ENCODE results near the gene BBS10. TPM values are rescaled to one million over a fixed set of nuclear protein-coding genes. Genes with fewer than 3 reads are reported as not detected.
"Not testable (repeated sequence)": the region's sequence is repeated elsewhere in the genome, so short reads cannot be mapped to it uniquely, and the experiment has no call there.

BBS10 gene
- polyA plus RNA-seq, 4 donors = 27.3 to 33.1 (median 32.1) TPM

DNA sequence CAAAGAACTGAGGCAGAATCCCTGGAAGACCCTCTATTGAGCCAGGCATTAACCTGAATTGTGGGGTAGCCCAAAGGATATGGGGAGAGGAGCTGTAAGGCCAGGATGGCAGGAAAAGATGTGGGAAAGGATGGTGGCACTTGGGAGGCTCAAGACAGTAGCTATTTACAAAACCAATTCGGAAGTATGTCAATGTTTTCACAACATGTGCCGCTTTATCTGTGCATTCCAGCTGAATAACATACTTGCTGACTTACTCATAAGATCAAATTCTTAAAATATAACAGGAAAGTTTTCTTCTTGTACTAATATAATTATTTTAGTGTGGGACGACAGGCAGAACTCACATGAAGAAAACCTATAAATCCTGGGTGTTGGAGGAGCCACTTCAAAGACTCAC, 10.6 kb downstream of the BBS10 start:
- DNase-seq (ENCODE audit: low read depth in 4 of 4, low spot score in 2 of 4) = no peak

DNA sequence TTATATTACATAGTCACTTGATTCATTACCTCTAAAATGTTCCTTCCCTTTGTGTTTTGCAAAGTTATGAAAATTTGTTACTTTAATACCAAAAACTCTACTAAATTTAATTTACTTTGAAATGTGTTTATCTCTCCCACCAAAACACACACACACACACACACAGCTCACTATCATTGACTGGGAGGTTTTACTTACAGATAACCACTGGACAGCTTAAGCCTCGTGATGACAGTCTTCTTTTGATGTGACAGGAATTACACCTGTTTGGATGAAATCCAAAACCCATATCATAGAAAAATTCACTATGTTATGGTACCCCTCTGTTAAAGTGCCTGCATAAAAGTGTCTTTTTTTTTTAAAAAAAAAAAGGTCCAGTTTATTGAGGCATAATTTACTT, 15.6 kb downstream of the BBS10 start:
- DNase-seq (ENCODE audit: low read depth in 4 of 4, low spot score in 2 of 4) = no peak

DNA sequence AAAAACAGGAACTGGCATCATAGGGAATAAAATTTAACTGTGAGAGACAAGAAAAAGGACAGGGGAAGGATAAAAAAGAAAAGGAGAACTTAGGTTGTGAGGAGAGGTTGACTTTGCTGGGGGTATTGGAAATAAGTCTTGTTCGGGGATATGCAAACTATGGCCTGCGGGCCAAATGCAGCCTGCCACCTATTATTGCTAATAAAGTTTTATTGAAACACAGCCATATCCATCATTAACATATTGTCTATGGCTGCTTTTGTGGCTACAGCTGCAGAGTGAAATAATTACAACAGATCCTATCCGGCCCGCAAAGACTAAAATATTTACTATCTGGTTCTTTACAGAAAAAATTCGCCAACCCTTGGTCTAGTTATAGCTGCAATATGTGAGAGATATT, 18.6 kb downstream of the BBS10 start:
- no peak for DNase-seq (ENCODE audit: low read depth in 4 of 4, low spot score in 2 of 4)

DNA sequence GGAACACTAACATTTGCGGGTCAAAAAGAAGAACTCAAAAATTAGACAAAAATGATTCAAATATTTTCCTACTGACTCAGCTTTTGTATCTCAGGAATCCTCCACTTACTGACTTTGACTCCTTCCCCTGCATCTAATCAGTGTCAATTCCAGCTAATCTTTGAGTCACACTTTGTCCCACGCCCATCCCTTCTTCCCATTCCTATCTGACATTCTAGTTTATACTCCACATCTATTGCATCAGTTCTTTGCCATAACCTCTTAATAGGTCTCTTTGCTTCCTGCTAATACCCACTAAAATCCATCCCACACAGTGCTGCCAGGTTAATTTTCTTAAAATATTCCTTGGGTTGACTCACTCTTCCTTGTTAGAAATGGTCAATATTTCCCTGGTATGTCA, 19.1 kb downstream of the BBS10 start:
- no peak for DNase-seq (ENCODE audit: low read depth in 4 of 4, low spot score in 2 of 4)

DNA sequence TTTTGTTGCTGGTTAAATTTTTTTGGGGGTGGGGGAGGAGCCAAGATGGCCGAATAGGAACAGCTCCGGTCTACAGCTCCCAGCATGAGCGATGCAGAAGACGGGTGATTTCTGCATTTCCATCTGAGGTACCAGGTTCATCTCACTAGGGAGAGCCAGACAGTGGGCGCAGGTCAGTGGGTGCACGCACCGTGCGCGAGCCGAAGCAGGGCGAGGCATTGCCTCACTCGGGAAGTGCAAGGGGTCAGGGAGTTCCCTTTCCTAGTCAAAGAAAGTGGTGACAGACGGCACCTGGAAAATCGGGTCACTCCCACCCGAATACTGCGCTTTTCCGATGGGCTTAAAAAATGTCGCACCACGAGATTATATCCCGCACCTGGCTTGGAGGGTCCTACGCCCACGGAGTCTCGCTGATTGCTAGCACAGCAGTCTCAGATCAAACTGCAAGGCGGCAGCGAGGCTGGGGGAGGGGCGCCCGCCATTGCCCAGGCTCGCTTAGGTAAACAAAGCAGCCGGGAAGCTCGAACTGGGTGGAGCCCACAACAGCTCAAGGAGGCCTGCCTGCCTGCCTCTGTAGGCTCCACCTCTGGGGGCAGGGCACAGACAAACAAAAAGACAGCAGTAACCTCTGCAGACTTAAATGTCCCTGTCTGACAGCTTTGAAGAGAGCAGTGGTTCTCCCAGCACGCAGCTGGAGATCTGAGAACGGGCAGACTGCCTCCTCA, 28.5 kb downstream of the BBS10 start:
- not testable (repeated sequence) for DNase-seq (ENCODE audit: low read depth in 4 of 4, low spot score in 2 of 4)

DNA sequence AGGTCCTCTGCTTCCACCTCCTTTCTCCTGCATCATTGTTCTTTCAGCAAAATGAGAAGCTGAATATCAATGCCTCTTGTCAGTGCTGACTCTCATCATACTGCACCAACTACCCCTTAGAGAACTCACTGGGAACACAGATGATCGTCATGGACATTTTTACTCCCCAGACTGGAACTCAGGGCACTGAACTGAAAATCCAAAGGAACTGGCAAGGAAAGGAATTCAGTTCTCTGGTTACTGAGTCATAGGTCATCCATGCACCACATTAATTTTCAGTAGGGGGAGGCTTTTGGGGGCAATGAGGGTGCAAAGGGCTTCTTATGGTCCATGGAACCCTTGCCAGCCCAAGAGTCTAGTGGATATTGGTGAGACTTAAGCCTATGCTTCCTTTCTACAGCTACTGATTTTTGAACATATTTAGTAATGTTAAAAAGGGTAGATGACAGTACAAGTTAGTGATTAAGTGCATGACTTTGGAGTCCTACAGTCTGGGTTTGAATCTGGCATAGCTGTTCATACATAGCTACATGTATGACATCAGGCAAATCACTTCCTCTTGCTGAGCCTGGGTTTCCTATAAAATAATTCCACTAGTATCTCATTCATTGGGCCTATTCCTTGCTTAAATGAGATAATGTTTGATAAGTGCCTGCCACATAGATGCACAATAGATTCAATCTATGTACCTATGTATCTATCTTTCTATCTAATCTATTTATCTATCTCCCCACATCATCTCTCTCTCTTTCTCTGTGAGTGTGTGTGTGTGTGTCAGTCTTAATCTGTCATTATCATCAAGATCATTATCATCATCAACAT, 29.2 kb downstream of the BBS10 start:
- DNase-seq (ENCODE audit: low read depth in 4 of 4, low spot score in 2 of 4) = no peak

DNA sequence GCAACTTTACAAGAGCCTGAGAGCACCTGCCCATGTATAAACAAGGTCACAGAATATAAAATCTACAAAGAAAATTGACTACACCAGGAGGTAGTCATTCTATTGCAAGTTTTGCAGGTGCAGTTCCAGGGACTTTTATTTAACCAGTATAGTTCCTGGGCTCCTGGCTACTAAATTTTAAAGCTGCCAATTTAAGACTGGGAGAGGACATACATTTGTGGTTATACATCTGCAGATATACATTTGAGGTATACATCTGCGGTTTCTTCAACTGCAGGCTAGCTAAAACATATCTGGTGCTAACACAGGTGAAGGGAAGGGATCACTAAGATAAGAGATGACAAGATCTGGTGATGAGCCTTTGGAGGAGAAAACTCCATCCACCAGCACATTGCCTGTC, 30.2 kb downstream of the BBS10 start:
- DNase-seq (ENCODE audit: low read depth in 4 of 4, low spot score in 2 of 4) = no peak

DNA sequence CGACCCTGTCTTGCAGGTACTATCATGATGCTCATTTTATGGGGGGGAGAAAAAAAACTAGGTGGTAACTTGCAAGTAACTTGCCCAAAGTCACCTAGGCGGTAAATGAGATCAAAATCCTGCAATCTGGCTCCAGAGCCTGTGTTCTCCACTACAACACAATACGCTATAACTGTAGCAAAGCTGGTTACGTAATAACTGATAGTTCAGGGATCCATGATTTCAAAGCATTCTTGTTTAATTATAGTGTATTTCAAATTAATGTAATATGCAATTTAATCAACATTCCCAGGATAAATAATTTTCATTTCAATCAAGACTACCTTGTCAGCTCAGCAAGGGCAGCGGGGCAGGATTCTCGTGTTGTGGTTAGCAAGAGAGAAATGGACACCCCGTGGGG, 31.7 kb downstream of the BBS10 start:
- no peak for DNase-seq (ENCODE audit: low read depth in 4 of 4, low spot score in 2 of 4)

DNA sequence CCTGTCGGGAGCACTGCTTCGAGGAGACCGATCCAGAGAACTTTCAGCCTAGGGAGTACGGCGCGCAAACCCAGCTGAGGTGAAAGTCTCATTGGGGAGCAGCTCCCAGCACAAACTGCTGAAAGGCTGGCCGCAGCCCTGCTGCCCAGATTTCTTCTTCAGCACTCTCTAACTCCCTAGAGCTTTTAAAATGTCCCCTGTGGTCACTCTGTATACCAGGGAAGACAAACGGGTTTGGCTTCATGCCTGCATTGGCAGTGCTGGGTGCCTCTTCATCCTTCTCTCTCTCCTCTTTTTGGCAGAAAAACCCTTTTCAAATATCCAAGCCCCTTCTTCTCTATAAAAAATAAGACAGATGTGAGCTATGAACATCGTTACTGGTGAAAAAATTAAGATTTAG, 34.9 kb downstream of the BBS10 start:
- no peak for DNase-seq (ENCODE audit: low read depth in 4 of 4, low spot score in 2 of 4)

DNA sequence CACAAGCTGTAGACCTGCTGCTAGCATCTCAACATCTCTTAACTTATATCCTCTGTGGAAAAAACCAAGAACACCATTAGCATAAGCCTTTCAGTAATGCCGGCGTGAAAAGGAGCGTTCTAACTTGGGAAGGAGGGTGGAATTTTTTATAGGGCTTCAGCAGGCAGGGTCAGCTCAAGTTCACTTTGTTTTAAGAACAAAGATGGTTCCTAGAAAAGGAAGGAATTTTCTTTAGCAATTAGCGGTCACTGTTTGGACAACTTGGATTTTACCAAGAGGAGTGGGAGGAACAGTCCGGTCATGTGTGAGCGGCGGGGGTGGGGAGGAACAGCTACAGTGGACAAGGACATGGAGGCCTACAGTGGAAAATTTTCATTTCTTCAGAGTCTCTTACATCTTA, 35.9 kb downstream of the BBS10 start:
- no peak for DNase-seq (ENCODE audit: low read depth in 4 of 4, low spot score in 2 of 4)

DNA sequence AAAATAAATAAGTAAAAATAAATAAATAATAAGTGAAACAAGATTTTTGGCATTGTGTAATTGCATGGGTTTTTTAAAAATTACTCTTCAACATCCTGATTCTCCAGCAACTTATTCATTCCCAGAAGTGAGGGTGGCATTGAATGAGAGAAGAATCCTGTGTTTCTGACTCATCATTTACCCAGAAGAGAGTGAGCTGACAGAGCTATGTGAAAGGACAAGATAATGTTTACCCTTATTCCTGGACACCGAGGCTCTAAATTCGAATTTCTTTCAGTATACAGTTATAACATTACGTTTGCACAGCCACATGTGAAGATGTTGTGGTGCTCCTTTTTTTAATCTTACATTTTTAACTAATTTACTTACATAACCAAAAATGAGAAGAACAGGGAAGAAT, 36.4 kb downstream of the BBS10 start:
- no peak for DNase-seq (ENCODE audit: low read depth in 4 of 4, low spot score in 2 of 4)

DNA sequence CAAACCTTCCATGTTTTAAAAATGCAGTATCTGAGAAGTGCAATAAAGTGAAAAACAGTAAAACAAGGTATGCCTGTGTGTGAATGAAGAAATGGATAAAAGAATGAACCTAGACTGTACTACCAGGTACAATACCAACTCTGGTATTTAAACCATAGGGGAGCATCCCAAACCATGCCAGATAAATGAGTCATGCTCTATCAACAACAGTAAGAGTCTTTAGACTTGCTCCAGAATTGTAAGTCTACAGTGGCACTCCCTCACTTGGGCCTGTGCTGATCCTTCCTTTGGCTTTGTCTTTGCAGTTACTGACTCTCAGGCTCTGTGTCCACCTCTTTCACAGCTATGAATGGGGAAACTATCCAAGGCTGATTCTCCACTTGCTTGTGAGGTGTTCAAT, 38.1 kb downstream of the BBS10 start:
- no peak for DNase-seq (ENCODE audit: low read depth in 4 of 4, low spot score in 2 of 4)

DNA sequence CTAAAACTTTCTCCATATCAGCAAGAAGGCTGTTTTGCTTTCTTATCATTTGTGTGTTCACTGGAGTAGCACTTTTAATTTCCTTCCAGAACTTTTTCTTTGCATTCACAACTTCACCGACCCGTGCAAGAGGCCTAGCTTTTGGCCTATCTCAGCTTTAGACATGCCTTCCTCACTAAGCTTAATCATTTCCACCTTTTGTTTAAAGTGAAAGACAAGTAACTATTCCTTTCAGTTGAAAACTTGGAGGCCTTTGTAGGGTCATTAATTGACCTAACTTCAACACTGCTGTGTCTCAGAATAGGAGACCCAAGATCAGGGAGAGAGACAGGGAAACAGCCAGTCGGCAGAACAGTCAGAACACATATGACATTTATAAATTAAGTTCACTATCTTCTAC, 39.3 kb downstream of the BBS10 start:
- DNase-seq (ENCODE audit: low read depth in 4 of 4, low spot score in 2 of 4) = no peak

DNA sequence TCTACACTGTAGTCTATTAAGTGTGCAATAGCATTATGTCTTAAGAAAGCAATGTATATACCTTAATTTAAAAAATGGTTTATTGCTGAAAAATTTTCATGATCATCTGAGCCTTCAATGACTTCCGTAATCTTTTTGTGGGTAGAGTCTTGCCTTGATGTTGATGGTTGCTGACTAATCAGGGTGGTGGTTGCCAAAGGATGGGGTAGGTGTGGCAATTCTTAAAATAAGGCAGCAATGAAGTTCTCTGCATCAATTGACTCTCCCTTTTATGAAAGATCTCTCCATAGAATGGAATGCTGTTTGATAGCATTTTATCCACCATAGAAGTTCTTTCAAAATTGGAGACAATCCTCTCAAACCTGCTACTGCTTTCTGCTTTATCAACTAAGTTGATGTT, 41.1 kb downstream of the BBS10 start:
- no peak for DNase-seq (ENCODE audit: low read depth in 4 of 4, low spot score in 2 of 4)

DNA sequence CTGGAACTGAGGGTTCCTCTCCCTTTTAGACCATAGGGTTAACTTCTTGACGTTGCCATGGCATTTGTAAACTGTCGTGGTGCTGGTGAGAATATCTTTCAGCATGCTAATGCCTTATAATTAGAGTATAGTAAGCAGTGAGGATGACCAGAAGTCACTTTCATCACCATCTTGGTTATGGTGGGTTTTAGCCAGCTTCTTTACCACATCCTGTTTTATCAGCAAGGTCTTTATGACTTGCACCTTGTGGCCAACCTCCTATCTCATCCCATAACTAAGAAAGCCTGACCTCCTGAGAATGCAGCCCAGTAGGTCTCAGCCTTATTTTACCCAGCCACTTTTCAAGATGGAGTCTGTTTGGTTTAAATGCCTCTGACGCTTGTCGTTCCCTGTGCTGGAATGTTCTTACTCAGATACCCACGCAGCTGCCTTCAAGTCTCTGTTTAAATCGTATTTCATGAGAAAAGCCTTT, 44.2 kb downstream of the BBS10 start:
- no peak for DNase-seq (ENCODE audit: low read depth in 4 of 4, low spot score in 2 of 4)

DNA sequence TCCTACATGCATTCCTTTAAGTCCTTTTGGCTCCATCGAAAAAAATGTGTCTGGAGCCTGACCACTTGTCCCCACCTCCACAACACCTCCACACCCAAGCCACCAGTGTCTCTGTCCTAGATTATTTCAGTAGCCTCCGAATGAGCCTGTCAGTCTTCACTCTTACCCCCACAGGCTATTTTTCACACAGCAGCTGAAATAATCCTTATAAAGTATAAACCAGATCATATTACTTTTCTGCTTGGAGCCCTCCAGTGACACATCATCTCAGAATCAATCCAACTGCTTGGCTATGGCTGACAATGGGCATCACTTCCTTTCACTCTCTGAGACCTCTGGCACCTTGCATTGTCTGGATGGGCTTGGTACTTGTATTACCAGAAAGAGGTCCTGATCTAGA, 44.9 kb downstream of the BBS10 start:
- no peak for DNase-seq (ENCODE audit: low read depth in 4 of 4, low spot score in 2 of 4)

DNA sequence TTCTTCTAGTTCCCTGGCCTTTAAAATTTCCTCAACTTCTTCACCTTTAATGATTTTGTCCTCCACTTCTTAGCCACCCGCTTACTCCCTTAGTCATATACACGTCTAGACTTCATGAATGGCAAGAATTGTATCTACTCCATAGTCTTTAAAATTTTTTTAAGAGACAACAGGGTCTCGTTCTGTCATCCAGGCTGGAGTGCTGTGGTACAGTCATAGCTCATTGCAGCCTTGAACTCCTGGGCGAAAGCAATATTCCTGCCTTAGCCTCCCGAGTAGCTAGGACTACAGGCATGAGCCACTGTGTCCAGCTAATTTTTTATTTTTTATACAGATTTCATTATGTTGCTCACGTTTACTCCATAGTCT, 47.9 kb downstream of the BBS10 start:
- no peak for DNase-seq (ENCODE audit: low read depth in 4 of 4, low spot score in 2 of 4)

DNA sequence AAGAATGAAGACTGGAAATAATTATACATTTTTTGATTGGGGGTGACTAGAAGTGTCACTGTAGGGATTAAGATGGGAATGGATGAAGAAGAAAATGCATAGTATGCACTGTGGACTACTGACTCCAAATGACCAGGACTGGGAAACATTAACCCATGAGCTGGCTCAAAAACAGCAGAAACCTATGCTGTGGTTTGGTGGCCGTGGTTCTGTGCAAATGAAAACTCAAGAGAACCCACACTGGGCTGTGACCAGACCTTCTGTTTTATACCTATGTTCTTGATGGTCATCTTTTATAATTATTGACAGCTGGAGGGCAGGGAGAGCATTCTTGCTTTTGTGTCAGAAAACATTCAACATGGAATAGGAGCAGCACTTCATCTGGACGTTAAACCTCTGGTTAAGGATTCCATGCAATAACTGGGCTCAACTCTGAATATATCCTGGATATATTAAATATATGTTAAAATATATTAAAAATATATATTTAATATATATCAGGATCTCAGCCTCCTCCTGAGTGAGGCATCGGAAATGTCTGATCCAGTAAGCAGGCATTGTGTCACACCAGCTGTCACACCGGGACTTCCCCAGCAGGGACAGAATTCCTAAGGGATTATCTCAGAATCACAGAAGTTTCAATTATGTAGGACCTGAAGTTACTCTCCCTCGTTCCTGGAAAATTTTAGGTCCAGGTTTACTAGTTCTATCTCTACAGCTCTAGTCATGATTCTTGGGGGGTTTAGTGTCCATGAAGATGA, 48.5 kb downstream of the BBS10 start:
- DNase-seq (ENCODE audit: low read depth in 4 of 4, low spot score in 2 of 4) = no peak

All from left renal cortex interstitium (tissue), 4 donors.